Measurements from ENCODE around the gene S100A16.

DNA sequence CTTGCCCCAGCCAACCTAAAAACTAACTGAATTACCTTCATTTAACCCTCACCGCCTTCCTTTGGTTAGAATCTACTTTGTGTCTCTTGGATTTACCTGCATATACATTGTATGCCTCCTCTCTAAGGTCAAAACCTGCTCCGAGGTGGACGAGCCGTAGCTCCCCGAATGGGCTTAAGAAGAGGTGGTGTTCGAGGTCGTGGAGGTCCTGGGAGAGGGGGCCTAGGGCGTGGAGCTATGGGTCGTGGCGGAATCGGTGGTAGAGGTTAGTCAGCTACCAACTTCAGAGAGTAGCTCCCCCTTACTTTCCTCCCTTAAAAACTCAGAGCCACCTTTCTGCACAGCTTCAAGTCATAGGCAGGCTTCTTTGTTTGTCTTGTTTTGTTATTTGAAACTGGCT is 30.2 kb upstream of the S100A16 start:
- no peak for TF ChIP-seq EZH2phosphoT487 (IDR thresholded peaks at IDR 0.05; ENCODE audit: borderline replicate concordance, low read depth, low read length)
- TF ChIP-seq, protein P1, sequence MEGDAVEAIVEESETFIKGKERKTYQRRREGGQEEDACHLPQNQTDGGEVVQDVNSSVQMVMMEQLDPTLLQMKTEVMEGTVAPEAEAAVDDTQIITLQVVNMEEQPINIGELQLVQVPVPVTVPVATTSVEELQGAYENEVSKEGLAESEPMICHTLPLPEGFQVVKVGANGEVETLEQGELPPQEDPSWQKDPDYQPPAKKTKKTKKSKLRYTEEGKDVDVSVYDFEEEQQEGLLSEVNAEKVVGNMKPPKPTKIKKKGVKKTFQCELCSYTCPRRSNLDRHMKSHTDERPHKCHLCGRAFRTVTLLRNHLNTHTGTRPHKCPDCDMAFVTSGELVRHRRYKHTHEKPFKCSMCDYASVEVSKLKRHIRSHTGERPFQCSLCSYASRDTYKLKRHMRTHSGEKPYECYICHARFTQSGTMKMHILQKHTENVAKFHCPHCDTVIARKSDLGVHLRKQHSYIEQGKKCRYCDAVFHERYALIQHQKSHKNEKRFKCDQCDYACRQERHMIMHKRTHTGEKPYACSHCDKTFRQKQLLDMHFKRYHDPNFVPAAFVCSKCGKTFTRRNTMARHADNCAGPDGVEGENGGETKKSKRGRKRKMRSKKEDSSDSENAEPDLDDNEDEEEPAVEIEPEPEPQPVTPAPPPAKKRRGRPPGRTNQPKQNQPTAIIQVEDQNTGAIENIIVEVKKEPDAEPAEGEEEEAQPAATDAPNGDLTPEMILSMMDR (conservative IDR thresholded peaks at IDR 0.05; ENCODE audit: low read length) = no peak
